ENCODE results near the gene JMJD1C.

DNA sequence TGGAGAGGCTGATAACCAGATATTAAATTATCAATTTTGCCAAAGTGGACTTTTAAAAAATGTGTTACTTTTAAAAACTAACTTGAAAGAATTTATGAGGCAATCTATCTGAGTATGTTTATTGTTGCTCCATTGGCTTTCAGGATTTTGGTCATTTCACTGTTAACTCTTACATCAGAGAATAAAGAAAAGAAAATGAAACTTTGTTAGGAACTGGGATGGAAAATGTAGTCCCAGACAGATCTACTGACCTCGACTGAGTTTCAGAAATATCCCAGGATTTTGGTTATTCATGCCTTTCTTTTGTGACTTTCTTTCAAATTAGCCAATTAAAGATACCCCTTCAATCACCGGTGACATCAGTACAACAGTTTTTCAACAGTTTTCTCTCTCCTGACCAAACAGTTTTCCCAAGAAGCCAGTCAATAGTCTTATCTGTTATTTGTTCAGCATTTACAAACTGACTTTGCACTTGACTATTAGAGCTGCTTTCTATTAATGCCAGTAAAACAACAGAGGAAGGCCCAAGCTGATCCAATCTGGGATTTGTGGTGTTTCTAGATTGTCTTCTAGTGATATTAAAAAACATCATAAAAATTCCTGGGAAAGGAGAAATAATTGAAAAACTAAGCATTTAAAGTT is 296.8 kb downstream of the JMJD1C start:
- TF ChIP-seq ZNF687 (IDR thresholded peaks at IDR 0.05) (no peak), CTCF (IDR thresholded peaks at IDR 0.05 in 2 of 3, conservative IDR thresholded peaks at IDR 0.05 in 1 of 3; ENCODE audit: control insufficient read depth in 2 of 3, extremely low read depth in 1 of 3, insufficient read depth in 1 of 3, low read depth in 3 of 3, low read length in 3 of 3) (no peak), POLR2A (IDR thresholded peaks at IDR 0.05; ENCODE audit: low read depth, low read length) (no peak)
- TF ChIP-seq, protein P1, sequence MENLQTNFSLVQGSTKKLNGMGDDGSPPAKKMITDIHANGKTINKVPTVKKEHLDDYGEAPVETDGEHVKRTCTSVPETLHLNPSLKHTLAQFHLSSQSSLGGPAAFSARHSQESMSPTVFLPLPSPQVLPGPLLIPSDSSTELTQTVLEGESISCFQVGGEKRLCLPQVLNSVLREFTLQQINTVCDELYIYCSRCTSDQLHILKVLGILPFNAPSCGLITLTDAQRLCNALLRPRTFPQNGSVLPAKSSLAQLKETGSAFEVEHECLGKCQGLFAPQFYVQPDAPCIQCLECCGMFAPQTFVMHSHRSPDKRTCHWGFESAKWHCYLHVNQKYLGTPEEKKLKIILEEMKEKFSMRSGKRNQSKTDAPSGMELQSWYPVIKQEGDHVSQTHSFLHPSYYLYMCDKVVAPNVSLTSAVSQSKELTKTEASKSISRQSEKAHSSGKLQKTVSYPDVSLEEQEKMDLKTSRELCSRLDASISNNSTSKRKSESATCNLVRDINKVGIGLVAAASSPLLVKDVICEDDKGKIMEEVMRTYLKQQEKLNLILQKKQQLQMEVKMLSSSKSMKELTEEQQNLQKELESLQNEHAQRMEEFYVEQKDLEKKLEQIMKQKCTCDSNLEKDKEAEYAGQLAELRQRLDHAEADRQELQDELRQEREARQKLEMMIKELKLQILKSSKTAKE (IDR thresholded peaks at IDR 0.05; ENCODE audit: low read depth, poor library complexity, severe bottlenecking), result no peak

Data from GM12878 (cell line).